ENCODE data around the gene PLEKHA8.

PLEKHA8 gene

DNA sequence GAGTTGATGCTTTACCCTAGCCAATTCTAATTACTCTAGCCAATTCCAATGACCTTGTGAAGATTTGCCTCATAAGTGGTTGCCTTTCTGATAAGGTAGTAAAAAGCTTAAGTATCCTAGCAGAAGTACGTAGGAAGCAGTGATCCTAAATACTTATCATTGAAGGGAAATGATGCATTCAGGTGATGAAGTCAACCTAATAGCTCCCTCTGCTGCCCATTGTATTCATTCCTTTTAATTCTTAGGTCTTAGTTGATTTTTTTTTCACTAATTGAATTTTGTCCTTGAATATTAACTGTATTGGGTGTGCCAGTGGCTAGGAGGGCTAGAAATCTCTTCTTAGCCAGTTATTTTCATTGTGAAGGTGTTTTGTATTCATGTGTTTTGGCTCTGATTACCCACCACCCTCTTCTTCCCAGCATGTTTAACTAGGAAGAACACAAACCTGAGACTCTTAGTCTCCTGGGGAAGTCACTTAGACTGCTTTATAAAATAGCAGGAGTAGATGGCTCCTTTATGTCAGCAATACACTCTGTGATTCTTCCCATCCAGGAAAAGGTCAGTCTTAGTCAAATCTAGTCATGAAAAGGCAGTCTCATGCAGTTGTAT is 46.3 kb downstream of the PLEKHA8 start:
- H3K27ac ChIP-seq = peak overlapping the region; percentile 15; the same call in 1 of the 2 replicates
- TF ChIP-seq, protein P1, sequence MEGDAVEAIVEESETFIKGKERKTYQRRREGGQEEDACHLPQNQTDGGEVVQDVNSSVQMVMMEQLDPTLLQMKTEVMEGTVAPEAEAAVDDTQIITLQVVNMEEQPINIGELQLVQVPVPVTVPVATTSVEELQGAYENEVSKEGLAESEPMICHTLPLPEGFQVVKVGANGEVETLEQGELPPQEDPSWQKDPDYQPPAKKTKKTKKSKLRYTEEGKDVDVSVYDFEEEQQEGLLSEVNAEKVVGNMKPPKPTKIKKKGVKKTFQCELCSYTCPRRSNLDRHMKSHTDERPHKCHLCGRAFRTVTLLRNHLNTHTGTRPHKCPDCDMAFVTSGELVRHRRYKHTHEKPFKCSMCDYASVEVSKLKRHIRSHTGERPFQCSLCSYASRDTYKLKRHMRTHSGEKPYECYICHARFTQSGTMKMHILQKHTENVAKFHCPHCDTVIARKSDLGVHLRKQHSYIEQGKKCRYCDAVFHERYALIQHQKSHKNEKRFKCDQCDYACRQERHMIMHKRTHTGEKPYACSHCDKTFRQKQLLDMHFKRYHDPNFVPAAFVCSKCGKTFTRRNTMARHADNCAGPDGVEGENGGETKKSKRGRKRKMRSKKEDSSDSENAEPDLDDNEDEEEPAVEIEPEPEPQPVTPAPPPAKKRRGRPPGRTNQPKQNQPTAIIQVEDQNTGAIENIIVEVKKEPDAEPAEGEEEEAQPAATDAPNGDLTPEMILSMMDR (conservative IDR thresholded peaks at IDR 0.05) = peak; percentile 78

DNA sequence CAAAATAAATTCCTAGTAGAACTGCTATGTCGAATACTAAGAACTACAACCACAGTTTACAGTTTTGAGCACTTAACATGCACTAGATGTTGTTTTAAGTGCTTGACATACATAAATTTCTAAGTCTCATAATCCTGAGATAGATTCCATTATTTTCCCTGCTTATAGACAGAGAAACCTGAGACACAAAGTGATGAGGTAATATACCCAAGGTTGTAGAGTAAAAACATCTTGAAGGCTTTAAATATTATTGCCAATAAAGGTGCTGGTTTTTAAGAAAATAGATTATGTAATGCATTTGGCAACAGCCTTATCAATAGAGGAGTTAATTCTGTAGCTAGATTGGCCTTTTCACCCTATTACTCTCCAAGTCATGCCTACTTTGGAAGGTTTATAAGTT is 48.2 kb downstream of the PLEKHA8 start:
- H3K27ac ChIP-seq = no peak overlapping the region
- TF ChIP-seq, protein P1 (conservative IDR thresholded peaks at IDR 0.05) = no peak

DNA sequence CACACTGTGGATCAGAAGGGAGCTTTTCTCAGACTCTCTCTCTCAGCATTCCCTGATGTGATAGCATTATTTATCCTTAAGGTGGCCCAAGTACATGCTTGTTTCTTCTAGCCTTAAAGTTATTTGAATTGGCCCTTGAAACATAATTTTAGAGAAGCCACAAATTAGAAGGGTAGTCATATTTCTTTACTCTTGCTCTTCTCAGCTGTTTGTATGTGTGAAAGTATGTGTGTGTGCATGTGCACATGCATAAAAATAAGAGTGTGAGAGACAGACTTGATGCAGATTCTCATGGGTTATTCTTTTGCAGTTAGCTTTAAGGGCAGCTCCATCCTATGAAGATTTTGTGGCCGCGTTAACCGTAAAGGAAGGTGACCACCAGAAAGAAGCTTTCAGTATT is 50.1 kb downstream of the PLEKHA8 start:
- TF ChIP-seq, protein P1 (conservative IDR thresholded peaks at IDR 0.05) = no peak
- H3K27ac ChIP-seq = peak overlapping the region; percentile 58

DNA sequence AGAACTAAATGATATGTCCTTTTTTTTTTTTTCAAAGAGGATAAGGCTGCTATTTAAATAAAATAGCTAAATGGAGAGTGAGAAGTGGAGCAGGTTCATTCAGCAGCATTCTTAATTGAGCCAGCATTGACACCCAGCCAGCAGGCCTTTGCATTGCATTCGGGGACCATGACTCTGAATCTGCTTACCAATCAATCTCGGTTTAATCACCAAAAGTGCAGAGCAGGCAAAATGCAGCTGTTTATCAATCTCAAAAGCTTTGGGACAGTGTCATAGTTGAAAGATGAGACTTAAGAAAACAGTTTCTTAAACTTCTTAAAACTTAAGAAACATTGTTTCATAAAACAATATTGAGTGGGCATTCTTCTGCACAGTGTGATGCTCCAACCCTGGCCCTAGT is 51.7 kb downstream of the PLEKHA8 start:
- H3K27ac ChIP-seq = no peak overlapping the region

DNA sequence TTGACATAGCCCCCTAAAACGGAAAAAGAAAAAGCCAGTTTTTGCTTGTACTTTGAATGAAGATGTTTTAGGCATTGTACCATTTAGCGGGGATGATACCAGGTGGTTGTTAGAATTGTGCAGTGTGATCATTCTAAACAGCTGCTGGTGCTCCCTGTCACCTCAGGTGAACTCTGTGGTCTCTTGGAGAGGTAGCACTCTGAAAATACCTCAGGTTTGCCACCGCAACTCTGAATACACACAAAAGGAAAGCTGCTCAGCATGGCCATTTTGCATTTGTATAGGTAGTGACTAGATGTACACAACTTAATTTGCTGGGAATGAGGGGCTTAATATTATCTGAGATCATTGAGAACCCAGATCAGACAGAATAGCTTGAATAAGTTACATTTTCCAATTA is 52.6 kb downstream of the PLEKHA8 start:
- TF ChIP-seq, protein P1 (conservative IDR thresholded peaks at IDR 0.05) = no peak
- no peak overlapping the region for H3K27ac ChIP-seq

More for the DNA sequence above, 51.7 kb downstream of the PLEKHA8 start:
- TF ChIP-seq, protein P1 (conservative IDR thresholded peaks at IDR 0.05) = no peak

DNA sequence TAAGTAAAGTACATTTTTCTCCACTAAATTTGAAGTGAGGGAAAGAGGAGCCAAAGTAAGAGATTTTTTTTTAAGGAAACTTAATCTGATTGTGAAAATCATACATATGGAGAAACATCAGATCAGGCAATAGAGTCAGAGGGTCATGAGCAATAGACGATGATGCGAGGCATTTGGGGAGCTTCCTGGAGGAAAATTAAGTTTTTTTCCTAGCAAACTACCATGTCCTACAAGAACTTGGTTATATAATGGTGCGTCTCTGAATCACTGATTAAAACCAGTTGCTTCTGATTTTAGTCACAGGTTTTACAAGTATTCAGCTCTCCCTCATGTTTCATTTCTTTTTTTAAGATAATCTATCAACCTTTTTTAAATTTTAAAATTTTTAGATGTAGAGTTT is 54.5 kb downstream of the PLEKHA8 start:
- TF ChIP-seq, protein P1 (conservative IDR thresholded peaks at IDR 0.05) = no peak
- no peak overlapping the region for H3K27ac ChIP-seq

DNA sequence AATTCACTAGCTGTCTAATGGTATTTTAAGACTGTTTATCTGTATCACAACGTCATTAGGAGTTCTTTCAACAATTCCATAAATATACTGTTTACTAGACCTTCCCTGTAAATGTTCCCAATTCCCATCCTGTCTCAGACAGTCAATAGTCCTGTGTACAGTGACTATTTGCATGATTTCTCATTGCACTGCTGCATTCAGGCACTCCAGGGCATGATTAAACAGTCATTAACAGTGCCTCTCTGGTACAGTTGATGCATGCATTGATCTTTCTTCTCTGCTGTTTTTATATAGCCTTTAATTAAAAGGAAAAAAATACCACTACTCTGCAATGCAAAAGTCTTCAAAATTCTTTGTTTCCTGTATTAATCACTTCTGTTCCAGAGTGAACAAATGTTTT is 55.1 kb downstream of the PLEKHA8 start:
- TF ChIP-seq, protein P1 (conservative IDR thresholded peaks at IDR 0.05) = no peak
- H3K27ac ChIP-seq = no peak overlapping the region

Data from VCaP (cell line).